ENCODE measurements around the gene ZNF165.
"Not testable (repeated sequence)": the region's sequence is repeated elsewhere in the genome, so short reads cannot be mapped to it uniquely, and the experiment has no call there.

Gene ZNF165

GRCh38 chr6:28111964-28112363 lies 31.6 kb downstream of the ZNF165 start:
- DNase-seq (ENCODE audit: extremely low spot score) = no peak
- ChIA-PET CTCF (no interaction called here), POLR2A (interaction anchor here (1.1 kb wide), 1 partner anchor 12 kb away, joined by 4 read pairs; the partner anchor contains the start of gene ZSCAN16)
- no peak for TF ChIP-seq TARDBP (IDR thresholded peaks at IDR 0.05)
- TF ChIP-seq ARNT (IDR thresholded peaks at IDR 0.05) = no peak
- no peak for TF ChIP-seq LEF1 (IDR thresholded peaks at IDR 0.05; ENCODE audit: borderline replicate concordance)
- TF ChIP-seq BHLHE40 (IDR thresholded peaks at IDR 0.05; ENCODE audit: borderline replicate concordance) = no peak
- TF ChIP-seq ELF4 (IDR thresholded peaks at IDR 0.05) = no peak
- TF ChIP-seq HDGF (IDR thresholded peaks at IDR 0.05; ENCODE audit: borderline replicate concordance) = no peak
- TF ChIP-seq SP1 (IDR thresholded peaks at IDR 0.05) = no peak
- no peak for TF ChIP-seq L3MBTL2 (conservative IDR thresholded peaks at IDR 0.05)
- no peak for TF ChIP-seq PKNOX1 (IDR thresholded peaks at IDR 0.05)
- TF ChIP-seq NFRKB (IDR thresholded peaks at IDR 0.05) = no peak

GRCh38 chr6:28115799-28116198 lies 35.4 kb downstream of the ZNF165 start:
- TF ChIP-seq ARNT (IDR thresholded peaks at IDR 0.05) (no peak), LEF1 (IDR thresholded peaks at IDR 0.05; ENCODE audit: borderline replicate concordance) (no peak), NFRKB (IDR thresholded peaks at IDR 0.05) (no peak), BHLHE40 (IDR thresholded peaks at IDR 0.05; ENCODE audit: borderline replicate concordance) (no peak), SP1 (IDR thresholded peaks at IDR 0.05) (no peak), HDGF (IDR thresholded peaks at IDR 0.05; ENCODE audit: borderline replicate concordance) (no peak), SUZ12 (IDR thresholded peaks at IDR 0.05) (no peak), FOXK2 (IDR thresholded peaks at IDR 0.05) (no peak), ELF4 (IDR thresholded peaks at IDR 0.05) (no peak), L3MBTL2 (conservative IDR thresholded peaks at IDR 0.05) (no peak), PKNOX1 (IDR thresholded peaks at IDR 0.05) (no peak), FOXA1 (IDR thresholded peaks at IDR 0.05) (no peak), FOXM1 (IDR thresholded peaks at IDR 0.05; ENCODE audit: borderline replicate concordance) (no peak), ZNF384 (IDR thresholded peaks at IDR 0.05) (no peak), CTBP1 (IDR thresholded peaks at IDR 0.05; ENCODE audit: borderline replicate concordance) (no peak)
- ChIA-PET CTCF (no interaction called here), POLR2A (interaction anchor here (0.7 to 1.1 kb wide), 3 partner anchors 11 to 223 kb away, joined by 3 read pairs; a partner anchor contains a TSS)
- no peak for DNase-seq (ENCODE audit: extremely low spot score)

GRCh38 chr6:28117386-28118050 lies 37.1 kb downstream of the ZNF165 start:
- DNase-seq (ENCODE audit: extremely low spot score) = no peak
- TF ChIP-seq HDGF (IDR thresholded peaks at IDR 0.05; ENCODE audit: borderline replicate concordance) = no peak
- no peak for TF ChIP-seq PKNOX1 (IDR thresholded peaks at IDR 0.05)
- no peak for TF ChIP-seq BHLHE40 (IDR thresholded peaks at IDR 0.05; ENCODE audit: borderline replicate concordance)
- no peak for TF ChIP-seq FOXA1 (IDR thresholded peaks at IDR 0.05)
- TF ChIP-seq TARDBP (IDR thresholded peaks at IDR 0.05) = no peak
- no peak for TF ChIP-seq NFRKB (IDR thresholded peaks at IDR 0.05)
- no peak for TF ChIP-seq L3MBTL2 (conservative IDR thresholded peaks at IDR 0.05)
- no peak for TF ChIP-seq LEF1 (IDR thresholded peaks at IDR 0.05; ENCODE audit: borderline replicate concordance)
- no peak for TF ChIP-seq CTBP1 (IDR thresholded peaks at IDR 0.05; ENCODE audit: borderline replicate concordance)
- TF ChIP-seq ZNF384 (IDR thresholded peaks at IDR 0.05) = no peak
- TF ChIP-seq SUZ12 (IDR thresholded peaks at IDR 0.05) = no peak
- TF ChIP-seq ELF4 (IDR thresholded peaks at IDR 0.05) = no peak
- no peak for TF ChIP-seq FOXK2 (IDR thresholded peaks at IDR 0.05)
- no peak for TF ChIP-seq ARNT (IDR thresholded peaks at IDR 0.05)
- TF ChIP-seq FOXM1 (IDR thresholded peaks at IDR 0.05; ENCODE audit: borderline replicate concordance) = no peak
- no peak for TF ChIP-seq SP1 (IDR thresholded peaks at IDR 0.05)
- CTCF ChIA-PET = no interaction called here
- POLR2A ChIA-PET = interaction anchor here (1.5 kb wide), 1 partner anchor 13 kb away, joined by 3 read pairs; no protein-coding TSS in a partner anchor

- DNase-seq (ENCODE audit: extremely low spot score) = no peak
- POLR2A ChIA-PET = interaction anchor here (1.5 kb wide), 1 partner anchor 13 kb away, joined by 3 read pairs; no protein-coding TSS in a partner anchor
- TF ChIP-seq FOXM1 (IDR thresholded peaks at IDR 0.05; ENCODE audit: borderline replicate concordance) (no peak), PKNOX1 (IDR thresholded peaks at IDR 0.05) (no peak), ZNF384 (IDR thresholded peaks at IDR 0.05) (no peak), CTBP1 (IDR thresholded peaks at IDR 0.05; ENCODE audit: borderline replicate concordance) (no peak), LEF1 (IDR thresholded peaks at IDR 0.05; ENCODE audit: borderline replicate concordance) (no peak), SP1 (IDR thresholded peaks at IDR 0.05) (no peak), FOXK2 (IDR thresholded peaks at IDR 0.05) (no peak), FOXA1 (IDR thresholded peaks at IDR 0.05) (no peak)
- CTCF ChIA-PET = no interaction called here
Observed at GRCh38 chr6:28118217-28118616, 37.8 kb downstream of the ZNF165 start.

GRCh38 chr6:28121876-28122275 lies 41.5 kb downstream of the ZNF165 start:
- POLR2A ChIA-PET = no interaction called here
- TF ChIP-seq NFRKB (IDR thresholded peaks at IDR 0.05) (no peak), HDGF (IDR thresholded peaks at IDR 0.05; ENCODE audit: borderline replicate concordance) (no peak), CTBP1 (IDR thresholded peaks at IDR 0.05; ENCODE audit: borderline replicate concordance) (no peak), TARDBP (IDR thresholded peaks at IDR 0.05) (no peak), FOXM1 (IDR thresholded peaks at IDR 0.05; ENCODE audit: borderline replicate concordance) (no peak), FOXA1 (IDR thresholded peaks at IDR 0.05) (no peak), BHLHE40 (IDR thresholded peaks at IDR 0.05; ENCODE audit: borderline replicate concordance) (no peak), L3MBTL2 (conservative IDR thresholded peaks at IDR 0.05) (no peak), SUZ12 (IDR thresholded peaks at IDR 0.05) (no peak)
- CTCF ChIA-PET = no interaction called here
- no peak for DNase-seq (ENCODE audit: extremely low spot score)

GRCh38 chr6:28122283-28122682 lies 41.9 kb downstream of the ZNF165 start:
- CTCF ChIA-PET; DNase-seq (ENCODE audit: extremely low spot score): not testable (repeated sequence)
- POLR2A ChIA-PET = interaction anchor here (1.2 to 1.4 kb wide), 2 partner anchors 15 to 17 kb away, joined by 3 to 8 read pairs; no protein-coding TSS in a partner anchor
